GM10266 (cell line): Measurements from ENCODE around the gene HYAL2.

Experiments used
- DNase-seq: peaks from one replicate; pipeline ENCODE4 v3.0.0; 2012; ENCODE audit errors: extremely low spot score
- TF ChIP-seq, protein P1 (sequence below): IDR thresholded peaks from 2 replicates; pipeline ENCODE4 v1.5.1; 2012; ENCODE audit warnings: mild to moderate bottlenecking, low read depth; ENCODE audit not compliant: control insufficient read depth, insufficient read depth; ENCODE audit errors: missing control alignments

The HYAL2 gene

GRCh38 chr3:50327943-50328691 lies 5.6 kb upstream of the HYAL2 start, which contains the start of gene TUSC2:
TUSC2 (minus strand) TSS chr3:50328223; CDS start chr3:50328099, 124 bp downstream.
- DNase-seq, result peak; percentile 97
- TF ChIP-seq, protein P1, sequence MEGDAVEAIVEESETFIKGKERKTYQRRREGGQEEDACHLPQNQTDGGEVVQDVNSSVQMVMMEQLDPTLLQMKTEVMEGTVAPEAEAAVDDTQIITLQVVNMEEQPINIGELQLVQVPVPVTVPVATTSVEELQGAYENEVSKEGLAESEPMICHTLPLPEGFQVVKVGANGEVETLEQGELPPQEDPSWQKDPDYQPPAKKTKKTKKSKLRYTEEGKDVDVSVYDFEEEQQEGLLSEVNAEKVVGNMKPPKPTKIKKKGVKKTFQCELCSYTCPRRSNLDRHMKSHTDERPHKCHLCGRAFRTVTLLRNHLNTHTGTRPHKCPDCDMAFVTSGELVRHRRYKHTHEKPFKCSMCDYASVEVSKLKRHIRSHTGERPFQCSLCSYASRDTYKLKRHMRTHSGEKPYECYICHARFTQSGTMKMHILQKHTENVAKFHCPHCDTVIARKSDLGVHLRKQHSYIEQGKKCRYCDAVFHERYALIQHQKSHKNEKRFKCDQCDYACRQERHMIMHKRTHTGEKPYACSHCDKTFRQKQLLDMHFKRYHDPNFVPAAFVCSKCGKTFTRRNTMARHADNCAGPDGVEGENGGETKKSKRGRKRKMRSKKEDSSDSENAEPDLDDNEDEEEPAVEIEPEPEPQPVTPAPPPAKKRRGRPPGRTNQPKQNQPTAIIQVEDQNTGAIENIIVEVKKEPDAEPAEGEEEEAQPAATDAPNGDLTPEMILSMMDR, result no peak

DNA sequence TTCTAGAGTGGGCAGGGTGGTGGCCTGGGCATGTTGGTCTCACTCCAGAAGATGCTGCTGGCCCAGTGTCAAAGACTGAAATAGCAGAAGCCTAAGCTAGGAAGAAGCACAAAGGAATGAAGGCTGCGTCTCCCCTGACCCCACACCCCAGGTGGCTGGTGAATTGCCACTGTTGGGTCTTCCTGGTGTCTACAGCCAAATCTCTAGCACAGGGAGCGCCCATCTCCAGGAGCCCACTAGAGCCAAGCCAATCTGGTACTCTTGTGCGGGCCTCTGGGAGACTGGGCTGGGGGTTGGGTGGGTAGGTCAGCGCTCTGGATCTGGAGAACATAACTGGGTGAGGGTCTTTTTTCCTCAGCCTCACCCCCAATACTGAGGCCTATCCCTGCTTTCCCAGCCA lies 4.6 kb upstream of the HYAL2 start:
- DNase-seq, result no peak
- TF ChIP-seq, protein P1, result no peak

GRCh38 chr3:50326182-50326541 lies 3.6 kb upstream of the HYAL2 start:
- TF ChIP-seq, protein P1, result no peak
- no peak for DNase-seq

- TF ChIP-seq, protein P1, result no peak
- no peak for DNase-seq
These were observed 3.1 kb upstream of the HYAL2 start for GRCh38 chr3:50325497-50326181.

GRCh38 chr3:50325113-50325480 lies 2.6 kb upstream of the HYAL2 start:
- DNase-seq, result no peak
- TF ChIP-seq, protein P1, result no peak

- TF ChIP-seq, protein P1, result peak; percentile 83
- DNase-seq, result peak; percentile 77
These were observed 2.0 kb upstream of the HYAL2 start for GRCh38 chr3:50324351-50325112.
